ENCODE results near the gene CHIA.
"Not testable (repeated sequence)": the region's sequence is repeated elsewhere in the genome, so short reads cannot be mapped to it uniquely, and the experiment has no call there.

The CHIA gene

DNA sequence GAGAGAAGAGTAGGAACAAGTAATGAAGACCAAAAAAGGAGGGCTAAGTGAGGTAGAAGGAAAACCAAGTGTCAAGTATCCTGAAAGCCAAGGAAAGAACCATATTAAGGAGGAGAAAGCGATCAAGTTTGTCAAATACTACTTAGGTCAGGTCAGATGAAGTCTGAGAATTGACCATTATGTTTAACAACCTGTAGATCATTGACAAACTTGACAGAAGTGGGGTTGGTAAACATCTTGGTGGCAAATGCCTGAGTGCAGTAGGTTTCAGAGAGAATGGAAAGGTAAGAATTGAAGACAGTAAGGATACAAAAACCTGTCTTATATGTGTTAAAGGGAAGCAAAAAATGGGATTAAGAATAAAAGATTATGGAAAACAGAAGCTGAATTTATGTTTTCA lies 3.7 kb upstream of the CHIA start:
- no peak for DNase-seq

DNA sequence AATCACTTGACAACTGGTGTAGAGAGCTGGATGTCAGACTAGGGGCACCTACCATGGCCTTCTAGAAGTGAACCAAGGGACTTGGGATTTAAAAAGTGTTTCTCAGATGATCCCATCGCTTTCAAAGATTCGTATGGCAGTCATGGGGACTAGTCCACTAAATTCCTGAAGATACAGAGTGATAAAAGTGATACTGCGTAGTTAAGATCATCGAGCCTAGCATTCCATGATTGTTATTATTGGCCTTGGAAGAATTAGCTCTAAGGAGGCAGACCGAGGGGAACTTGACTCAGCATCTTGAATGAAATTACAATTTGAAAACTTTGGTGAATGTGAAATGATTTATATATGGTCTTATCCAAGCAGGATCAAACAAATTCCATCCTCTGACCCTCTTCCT lies 1.3 kb upstream of the CHIA start:
- DNase-seq = no peak

DNA sequence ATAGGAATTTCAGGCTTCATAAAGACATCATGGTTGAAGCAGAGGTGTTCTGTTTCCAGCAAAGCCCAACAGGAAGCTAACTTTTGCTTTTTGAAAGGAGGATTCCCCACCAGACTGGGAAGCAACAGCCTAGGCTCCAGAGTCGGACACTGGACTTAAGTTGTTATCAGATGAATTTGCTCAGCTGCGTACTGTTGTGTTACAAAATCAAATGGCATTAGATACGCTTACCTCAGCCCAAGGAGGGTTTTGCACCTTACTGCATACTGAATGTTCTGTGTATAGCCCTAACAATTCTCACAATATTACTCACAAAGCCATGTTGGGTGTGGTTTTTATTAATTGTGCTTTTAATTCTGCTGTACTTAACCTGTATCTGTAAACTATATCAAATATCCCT lies 547 bp upstream of the CHIA start:
- peak; percentile 77 for DNase-seq

DNA sequence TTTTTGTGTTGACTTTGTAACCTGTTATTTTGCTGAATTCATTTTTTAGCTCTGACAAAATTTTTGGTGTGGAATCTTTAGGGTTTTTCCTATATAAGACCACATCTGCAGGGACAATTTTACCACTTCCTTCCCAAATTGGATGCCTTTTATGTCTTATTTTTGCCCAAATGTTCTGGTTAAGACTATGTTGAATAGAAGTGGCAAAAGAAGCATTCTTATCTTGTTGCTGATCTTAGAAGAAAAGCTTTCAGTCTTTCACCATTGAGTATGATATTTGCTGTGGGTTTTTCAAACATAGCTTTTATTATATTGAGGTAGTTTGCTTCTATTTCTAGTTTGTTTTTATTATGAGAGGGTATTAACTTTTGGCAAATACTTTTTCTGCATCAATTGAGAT lies 3.7 kb downstream of the CHIA start:
- DNase-seq = no peak

DNA sequence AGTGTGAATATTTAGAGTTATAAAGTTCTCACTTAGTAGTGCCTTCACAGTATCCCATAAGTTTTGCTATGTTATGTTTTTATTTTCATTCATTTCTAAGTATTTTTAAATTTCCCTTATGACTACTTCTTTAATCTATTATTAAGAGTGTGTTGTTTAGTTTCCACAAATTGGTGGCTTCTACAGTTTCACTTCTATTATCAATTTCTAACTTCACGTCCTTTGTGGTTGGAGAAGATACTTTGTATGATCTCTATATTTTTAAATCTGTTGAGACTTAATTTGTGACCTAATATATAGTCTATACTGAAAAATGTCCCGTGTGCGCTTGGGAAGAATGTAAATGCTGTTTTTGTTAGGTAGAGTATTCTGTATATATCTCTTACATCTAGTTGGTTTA lies 11.7 kb downstream of the CHIA start:
- no peak for DNase-seq

DNA sequence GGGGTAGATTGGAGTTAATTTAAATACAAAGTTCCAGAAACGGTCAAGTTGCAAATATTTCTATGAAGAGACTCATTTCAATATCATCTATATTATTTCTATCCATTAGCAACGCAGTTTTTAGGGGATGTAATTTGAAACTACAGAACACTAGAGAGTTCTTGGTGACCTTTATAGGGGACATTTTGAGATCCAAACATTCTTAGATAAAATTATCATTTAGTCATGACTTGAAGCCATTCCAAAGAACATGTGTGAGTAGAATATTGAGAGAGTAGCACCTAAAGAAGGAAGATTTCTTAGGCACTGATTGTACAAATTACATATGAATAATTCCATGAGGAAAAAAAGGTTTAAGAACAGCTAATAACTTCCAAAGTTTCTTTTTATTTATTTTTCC lies 19.0 kb downstream of the CHIA start:
- DNase-seq = no peak

DNA sequence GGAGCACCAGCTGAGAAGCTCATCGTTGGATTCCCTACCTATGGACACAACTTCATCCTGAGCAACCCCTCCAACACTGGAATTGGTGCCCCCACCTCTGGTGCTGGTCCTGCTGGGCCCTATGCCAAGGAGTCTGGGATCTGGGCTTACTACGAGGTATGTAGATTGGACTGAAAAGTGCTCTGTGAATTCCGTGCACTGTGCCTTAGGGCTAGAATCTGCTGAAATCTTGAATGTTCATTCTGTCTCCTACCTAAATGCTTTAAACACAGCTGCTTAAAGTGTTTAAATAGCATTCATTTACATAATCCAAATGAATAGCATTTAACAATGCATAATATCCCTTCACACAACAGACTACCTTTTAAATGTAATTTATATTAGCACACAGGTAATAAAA lies 27.9 kb downstream of the CHIA start:
- DNase-seq = no peak

DNA sequence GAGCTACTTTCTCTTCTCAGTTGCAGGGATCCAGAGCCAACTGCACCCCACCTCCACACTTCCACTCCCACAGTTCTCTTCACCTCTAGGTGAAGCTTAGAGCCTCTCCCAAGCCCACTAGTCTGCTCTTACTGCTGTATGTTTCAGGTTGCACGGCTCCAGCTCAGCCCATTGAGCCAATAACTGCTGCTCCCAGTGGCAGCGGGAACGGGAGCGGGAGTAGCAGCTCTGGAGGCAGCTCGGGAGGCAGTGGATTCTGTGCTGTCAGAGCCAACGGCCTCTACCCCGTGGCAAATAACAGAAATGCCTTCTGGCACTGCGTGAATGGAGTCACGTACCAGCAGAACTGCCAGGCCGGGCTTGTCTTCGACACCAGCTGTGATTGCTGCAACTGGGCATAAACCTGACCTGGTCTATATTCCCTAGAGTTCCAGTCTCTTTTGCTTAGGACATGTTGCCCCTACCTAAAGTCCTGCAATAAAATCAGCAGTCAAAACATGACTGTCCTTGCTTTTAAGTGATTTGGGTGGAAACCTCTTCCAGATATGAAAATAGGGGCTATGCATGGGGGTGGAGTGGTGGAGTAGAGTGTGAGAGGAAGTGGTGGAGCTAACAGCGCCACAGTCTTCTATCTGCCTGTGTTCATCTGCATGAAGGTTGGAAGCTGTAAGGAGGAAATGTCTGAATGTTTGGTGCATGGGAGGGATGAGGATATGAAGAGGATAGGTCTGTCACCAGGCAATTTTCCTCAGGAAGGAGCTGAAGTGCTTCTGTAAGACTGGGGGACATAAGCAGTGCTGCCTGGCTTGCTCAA lies 29.6 kb downstream of the CHIA start:
- DNase-seq = no peak

DNA sequence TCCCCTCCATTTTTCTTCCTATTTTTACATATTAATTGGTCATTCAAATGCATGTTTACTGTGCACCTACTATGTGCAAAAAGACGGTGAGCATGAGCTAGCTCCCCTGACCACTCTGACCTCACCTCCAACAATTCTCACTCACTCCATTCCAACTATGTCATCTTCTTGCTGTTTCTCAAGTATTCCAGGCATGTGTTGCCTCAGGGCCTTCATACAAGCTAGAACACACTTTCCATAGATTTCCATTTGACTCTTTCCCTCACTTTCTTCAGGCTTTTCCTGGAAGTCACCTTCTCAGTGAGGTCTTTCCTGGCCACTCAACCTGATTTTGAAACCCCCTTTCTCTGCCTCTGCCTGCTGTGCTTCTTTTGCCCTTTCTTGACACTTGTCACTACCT lies 32.6 kb downstream of the CHIA start:
- no peak for DNase-seq

DNA sequence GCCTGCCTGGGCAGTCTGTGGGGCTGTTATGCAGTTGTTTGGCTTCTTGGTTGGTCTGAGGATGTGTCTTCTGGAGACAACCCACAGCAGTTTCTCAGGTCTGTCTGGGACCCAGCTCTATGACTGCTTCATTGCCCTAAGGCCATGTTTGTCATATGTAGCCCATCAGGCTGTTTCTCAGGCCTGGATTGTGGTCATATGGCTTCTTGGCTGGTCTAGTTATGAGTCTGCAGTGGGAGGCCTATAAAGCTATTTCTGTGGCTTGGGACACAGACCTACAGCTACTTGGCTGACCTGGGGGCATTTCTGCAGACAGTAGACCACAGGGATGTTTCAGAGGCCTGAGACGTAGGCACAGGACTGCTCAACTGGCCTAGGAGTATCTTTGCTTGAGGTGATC lies 41.5 kb downstream of the CHIA start:
- no peak for DNase-seq

DNA sequence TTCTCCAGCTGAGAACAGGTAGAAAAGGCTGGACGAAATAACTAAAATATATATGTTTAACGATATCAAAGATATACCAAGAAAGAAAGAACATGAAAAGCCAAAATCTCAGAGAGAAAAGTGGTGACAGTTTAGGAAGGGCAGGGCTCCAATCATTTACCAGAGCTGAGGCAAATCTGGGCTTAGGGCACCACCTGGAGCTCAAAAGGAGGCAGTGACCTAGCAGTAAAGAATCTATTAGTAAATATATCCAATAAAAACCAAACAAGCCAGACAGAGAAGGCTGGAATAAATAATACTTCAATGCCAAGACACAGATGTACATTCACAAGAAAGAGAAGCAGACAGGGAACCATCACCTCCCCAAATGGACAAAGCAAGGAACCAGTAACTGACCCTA lies 43.5 kb downstream of the CHIA start:
- peak; percentile 63 for DNase-seq

DNA sequence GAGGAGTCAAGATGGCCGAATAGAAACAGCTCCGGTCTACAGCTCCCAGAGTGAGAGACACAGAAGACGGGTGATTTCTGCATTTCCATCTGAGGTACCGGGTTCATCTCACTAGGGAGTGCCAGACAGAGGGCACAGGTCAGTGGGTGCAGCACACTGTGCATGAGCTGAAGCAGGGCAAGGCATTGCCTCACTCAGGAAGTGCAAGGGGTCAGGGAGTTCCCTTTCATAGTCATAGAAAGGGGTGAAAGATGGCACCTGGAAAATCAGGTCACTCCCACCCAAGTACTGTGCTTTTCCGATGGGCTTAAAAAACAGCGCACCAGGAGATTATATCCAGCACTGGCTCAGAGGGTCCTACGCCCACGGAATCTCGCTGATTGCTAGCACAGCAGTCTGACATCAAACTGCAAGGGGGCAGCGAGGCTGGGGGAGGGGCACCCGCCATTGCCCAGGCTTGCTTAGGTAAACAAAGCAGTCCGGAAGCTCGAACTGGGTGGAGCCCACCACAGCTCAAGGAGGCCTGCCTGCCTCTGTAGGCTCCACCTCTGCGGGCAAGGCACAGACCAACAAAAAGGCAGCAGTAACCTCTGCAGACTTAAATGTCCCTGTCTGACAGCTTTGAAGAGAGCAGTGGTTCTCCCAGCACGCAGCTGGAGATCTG lies 44.7 kb downstream of the CHIA start:
- DNase-seq = not testable (repeated sequence)

DNA sequence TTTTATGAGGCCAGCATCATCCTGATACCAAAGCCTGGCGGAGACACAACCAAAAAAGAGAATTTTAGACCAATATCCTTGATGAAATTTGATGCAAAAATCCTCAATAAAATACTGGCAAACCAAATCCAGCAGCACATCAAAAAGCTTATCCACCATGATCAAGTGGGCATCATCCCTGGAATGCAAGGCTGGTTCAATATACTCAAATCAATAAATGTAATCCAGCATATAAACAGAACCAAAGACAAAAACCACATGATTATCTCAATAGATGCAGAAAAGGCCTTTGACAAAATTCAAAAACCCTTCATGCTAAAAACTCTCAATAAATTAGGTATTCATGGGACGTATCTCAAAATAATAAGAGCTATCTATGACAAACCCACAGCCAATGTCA lies 48.2 kb downstream of the CHIA start:
- not testable (repeated sequence) for DNase-seq

DNA sequence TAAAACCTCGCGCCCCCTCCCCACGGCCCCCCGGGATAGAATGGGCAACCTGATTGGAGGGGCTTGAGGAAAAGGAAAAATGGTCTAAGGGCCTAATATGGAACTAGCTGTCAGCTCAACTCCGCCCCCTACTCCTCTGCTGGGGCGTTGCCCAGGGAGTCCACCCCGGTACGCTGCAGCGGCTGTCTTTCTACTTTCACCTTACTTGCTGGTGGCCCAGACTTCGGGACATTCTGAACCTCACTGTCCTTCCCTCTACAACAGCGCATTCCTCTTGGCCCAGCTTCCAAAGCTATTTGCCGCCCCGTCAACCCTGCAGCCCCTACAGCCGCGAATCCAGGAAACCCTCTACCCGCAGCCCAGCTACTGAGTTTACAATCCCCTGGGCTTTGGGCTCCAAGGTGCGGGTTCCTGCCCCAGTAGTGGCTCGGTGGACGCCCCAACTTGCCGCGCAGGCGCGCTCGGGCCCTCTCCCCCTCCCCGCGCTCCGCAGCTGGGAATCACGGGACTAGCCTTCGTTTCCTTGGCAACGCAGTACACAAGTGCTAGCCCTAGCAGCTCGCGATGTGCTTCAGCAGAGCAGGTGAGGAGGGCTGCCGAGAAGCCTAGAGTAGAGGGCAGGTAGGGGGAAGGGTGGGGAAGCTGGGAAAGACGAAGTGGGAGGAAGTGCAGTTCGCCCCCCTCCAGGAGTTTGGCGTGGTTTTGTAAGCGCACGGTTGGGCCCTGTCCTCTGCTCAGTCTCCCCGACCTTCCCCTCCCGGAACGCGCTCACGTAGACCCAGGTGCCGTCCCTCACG lies 55.6 kb downstream of the CHIA start:
- peak; percentile 81 for DNase-seq

DNA sequence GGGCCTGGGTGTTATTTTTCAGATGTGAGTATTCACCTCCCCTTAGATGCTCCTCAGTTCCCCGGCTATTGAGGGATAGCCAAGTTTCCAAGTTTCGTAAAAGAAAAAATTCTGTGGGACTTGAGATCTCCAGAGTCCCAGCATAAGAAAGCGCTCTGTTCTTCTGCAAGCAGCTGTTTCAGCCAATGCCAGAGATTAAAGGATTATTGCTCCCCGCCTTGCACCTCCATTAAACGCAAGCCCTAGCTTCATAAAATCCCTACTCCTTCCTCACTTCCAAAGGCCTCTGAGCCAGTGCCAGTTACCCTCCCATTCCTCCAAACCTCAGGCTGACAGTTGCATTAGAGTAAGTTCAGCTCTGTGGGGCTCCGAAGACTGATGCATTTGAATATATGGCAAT lies 56.4 kb downstream of the CHIA start:
- DNase-seq = no peak

DNA sequence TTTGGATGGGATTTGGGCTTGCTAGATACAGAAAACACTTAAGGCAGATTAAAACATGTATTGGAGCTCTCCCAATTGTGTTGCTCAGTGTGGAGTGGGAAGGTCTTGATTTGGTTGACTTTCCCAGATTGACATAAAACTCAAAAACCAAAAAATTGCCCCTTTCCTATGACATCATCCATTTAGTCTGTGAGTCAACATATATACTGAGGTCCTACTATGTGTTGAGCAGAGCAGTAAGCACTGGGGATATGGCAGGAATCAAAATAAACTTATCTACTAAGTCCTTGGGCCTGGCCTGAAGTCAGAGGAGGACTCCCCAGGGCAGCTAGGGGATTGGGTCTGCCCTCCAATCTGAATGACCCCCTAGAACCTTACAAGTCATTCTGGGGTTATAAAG lies 61.0 kb downstream of the CHIA start:
- DNase-seq = no peak

DNA sequence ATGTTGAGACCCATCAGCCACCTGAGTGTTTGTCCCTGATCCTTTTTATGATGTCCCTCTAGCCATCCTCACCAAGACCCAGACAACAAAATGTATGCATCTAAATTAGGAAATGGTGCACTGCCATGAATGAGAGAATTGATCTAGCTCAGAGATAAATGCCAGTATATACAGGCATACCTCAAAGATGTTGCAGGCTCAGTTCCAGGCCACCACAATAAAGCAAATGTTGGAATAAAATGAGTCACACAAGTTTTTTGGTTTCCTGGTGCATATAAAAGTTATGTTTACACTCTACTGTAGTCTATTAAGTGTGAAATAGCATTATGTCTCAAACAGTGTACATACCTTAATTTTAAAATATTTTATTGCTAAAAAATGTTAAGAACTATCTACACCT lies 63.9 kb downstream of the CHIA start:
- DNase-seq = no peak

DNA sequence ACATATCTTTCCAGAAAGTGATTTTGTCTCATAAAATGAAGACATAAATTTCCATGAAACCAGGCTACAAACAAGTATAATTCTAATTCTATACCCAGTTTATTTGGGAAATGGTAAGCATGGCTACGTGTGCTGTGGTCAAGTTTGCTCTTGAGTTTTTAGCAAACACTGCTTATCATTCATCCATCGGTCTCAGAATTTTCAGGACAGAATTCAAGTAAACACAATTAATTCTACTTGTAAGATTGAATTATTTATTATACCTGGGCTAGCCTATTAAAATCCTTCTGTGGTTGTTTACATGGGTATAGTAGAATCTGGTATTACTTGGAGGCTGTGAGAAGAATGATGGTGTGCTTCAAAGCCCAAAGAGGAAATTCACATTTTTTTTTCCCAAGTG lies 68.3 kb downstream of the CHIA start:
- no peak for DNase-seq

DNA sequence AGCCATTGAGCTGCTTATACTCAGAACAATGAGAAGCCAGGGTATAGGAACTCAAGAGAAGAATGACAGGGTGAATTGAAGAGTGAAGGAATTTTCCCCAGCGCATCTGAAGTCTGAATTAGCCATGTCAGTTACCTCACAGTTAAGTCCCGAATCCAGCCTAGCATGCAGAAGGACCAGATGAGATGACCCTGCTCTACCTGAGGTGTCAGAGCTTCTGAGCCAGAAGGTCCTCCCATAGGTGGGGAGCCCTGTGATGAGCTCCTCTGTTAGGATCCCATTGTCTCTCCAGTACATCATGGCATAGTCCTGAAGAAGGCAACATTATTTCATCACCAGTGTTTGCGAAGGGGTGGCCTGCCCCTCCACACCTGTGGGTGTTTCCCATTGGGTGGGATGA lies 68.7 kb downstream of the CHIA start:
- no peak for DNase-seq

DNA sequence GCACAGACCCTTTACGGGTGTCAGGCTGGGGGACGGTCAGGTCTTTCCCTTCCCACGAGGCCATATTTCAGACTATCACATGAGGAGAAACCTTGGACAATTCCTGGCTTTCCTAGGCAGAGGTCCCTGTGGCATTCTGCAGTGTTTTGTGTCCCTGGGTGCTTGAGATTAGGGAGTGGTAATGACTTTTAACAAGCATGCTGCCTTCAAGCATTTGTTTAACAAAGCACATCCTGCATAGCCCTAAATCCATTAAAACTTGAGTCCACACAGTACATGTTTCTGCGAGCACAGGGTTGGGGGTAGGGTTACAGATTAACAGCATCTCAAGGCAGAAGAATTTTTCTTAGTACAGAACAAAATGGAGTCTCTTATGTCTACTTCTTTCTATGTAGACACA lies 69.6 kb downstream of the CHIA start:
- DNase-seq = not testable (repeated sequence)

DNA sequence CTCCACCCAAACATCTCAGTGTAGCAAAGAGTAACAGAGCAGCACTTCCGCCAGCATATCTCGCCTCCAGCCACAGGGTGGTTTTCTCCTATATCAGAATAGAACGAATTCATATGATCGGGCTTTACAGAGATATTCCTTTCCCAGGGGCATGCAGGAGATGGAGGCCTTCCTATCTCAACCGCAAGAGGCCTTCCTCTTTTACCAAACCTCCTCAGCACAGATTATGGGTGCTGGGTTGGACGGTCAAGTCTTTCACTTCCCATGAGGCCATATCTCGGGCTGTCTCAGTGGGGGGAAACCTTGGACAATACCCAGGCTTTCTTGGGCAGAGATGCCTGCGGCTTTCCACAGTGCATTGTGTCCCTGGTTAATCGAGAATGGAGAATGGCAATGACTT lies 71.1 kb downstream of the CHIA start:
- no peak for DNase-seq

DNA sequence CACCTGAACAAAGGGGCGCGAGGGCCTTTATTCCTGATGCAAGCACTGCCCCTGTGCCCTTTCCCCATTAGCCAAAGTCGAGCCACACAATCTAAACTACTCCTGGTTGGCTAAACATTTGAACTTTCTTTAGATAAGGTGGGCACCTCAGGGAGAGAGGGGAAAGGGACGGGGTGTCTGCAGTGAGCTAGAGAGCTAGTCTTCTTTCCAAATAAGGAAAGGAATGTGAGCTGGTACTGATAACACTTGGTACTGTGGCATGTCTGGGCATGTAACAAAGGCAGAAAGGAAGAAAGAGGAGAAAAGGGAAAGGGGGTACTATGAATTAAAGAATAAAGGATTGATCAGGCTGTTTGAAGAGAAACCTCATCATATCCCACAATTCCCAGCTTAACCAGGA lies 74.0 kb downstream of the CHIA start:
- DNase-seq = no peak

DNA sequence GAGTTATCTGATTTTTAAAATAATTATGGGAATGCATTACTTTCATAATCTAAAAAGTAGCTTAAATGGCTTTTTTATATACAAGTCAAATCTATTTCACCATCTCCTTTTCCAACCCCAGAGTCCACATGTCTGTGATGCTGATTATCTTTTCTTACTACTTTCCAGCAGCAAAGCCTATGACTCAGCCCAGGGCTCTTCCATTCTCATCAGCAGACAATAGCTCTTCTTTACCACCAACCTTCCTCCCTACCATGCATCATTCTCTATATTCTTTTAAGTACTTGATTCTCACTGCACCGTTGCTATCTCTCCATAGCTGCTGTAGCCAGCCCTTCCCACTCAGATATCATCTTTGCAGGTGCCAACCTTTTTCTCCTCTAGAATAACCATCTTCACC lies 75.6 kb downstream of the CHIA start:
- no peak for DNase-seq

DNA sequence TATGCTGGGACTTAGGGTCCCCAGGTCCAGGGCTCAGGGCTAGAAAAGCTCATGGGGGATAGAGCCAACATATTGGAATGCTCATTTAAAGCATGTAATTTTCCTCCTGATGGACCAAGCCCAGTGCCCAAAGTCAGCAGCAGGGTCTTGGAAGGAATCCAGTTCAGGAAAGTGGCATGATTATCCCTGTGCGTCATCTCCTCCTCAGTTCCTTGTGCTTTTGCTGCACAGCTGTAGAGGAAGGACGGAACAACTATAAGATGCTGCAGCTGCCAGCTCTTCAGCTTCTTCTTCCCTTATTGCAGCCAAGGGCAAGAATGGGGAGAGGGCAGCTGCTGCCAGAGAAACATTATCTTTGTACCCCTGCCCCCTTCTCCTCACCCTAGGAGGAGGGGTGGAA lies 78.5 kb downstream of the CHIA start:
- DNase-seq = no peak

Measured in NCI-H1092 treated with DMSO at 0.1 percent for 48 hours (cell line).